Measurements from ENCODE around the gene NCBP2.

NCBP2 gene

DNA sequence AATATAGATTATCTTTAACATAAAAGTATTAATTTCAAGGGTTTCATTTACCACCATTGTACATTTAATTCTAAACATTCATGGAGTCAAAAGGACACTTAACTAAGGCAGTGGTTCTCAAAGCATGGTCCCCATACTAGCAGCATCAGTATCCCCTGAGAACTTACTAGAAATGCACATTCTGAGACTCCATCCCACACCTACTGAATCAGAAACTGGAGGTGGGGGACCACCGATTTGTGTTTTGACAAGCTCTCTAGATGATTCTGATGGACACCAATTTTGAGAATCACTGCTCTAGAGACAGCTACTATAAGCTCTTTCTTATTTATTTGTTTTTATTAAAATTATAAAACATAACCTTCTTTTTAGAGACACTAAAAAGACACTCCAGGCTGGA lies 40.6 kb downstream of the NCBP2 start:
- no peak for DNase-seq (ENCODE audit: low read depth, low spot score)
- H3K4me3 ChIP-seq (ENCODE audit: low read length), result no peak overlapping the region

DNA sequence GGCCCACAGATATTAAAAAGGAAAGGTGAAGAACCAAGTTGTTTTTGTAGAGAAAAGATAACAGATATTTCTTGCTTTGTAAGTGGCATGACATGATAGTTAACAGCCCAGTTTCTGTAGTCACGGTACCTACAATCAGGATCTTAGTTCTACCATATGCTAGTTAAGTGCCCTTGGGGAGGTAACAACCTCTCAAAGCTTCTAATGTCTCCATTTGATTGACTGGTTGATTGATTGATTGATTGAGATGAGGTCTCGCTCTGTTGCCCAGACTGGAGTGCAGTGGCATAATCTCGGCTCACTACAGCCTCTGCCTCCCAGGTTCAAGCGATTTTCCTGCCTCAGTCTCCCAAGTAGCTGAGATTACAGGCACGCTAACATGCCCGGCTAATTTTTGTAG lies 46.1 kb downstream of the NCBP2 start:
- DNase-seq (ENCODE audit: low read depth, low spot score), result no peak
- no peak overlapping the region for H3K4me3 ChIP-seq (ENCODE audit: low read length)

DNA sequence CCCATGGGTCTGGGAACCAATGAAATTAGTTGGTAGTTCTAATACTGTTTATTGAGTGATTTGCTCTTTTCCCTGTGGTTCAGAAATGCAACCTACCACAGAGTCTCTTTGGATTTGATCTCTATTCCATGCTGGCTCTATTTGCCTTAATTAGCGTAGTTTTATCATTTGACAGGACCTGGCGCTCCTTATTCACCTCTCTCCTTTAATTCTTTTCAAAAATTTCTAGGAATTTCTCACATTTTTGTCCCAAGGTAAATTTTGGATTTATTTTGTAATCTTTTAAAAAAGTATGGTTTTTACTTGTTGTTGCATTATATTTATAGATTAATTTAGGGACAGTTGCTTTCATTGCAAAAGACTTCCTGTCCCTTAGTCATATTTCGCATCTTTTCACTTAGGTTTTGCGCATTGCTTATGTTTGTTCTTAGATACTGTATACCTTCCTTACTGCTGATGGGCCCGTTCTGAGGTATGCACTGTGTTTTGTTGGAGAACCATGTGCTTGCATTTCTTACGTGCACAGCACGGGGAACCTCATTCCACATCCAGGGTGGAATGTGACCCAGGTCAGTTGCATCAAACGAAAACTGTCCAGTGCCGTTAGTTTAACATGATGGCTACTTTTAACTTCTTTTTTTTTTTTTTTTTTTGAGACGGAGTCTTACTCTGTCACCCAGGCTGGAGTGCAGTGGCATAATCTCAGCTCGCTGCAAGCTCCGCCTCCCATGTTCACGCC lies 47.6 kb downstream of the NCBP2 start:
- no peak overlapping the region for H3K4me3 ChIP-seq (ENCODE audit: low read length)
- no peak for DNase-seq (ENCODE audit: low read depth, low spot score)

DNA sequence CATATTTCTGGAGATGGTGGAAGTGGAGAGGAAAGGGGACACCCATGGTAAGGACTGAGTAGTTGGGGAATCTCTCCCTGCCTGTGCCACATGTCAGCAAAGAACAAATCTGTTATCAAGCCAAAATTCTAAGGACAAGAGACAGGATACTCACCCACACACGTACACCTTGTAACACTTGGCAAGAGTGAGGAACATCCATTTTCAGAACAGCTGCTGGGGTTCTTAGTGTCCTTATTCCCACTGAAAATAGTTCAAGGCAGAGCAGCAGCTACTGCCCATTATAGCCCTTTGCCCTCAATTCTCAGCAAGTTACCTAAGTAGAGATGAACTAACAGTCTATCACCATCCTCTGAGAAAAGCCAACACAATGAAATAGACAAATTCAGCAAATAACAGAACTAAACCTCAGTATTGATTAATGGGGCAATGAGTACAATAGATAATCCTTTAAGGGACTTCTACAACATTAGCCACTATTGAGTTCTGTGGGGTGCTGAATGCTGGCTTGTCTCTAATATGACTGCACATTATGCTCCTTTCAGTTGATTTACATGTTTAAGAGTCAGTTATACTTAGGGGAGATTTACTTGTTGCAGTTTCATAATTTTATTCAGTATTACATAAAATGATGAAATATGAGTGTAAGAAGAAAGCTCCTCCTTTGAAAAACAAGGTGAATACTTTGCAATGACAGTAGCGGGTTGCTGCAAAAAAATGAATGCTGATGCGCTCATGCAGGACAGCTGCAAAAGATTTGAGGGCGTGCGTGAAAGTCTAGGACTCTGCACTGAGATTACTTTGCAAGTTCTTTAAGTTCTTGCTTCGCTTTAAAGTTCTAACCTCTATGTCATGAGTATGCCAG lies 52.3 kb downstream of the NCBP2 start:
- no peak overlapping the region for H3K4me3 ChIP-seq (ENCODE audit: low read length)

DNA sequence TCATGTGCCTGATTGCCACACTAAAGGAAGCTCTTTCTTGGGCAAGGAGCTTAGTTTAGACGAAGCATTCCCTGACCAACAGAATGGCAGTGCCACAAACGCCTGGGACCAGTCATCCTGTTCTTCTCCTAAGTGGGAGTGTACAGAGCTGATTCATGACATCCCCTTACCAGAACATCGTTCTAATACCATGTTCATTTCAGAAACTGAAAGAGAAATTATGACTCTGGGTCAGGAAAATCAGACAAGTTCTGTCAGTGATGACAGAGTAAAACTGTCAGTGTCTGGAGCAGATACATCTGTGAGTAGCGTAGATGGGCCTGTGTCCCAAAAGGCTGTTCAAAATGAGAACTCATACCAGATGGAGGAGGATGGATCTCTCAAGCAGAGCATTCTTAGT lies 56.2 kb downstream of the NCBP2 start:
- H3K4me3 ChIP-seq (ENCODE audit: low read length), result no peak overlapping the region

More for the DNA sequence above, 52.3 kb downstream of the NCBP2 start:
- DNase-seq (ENCODE audit: low read depth, low spot score), result no peak

More for the DNA sequence above, 56.2 kb downstream of the NCBP2 start:
- no peak for DNase-seq (ENCODE audit: low read depth, low spot score)

Measured in Jurkat, Clone E6-1 (cell line).